Caco-2 (cell line): ENCODE results near the gene SP6. TPM values are rescaled to one million over a fixed set of nuclear protein-coding genes. Genes with fewer than 3 reads are reported as not detected.

ENCODE experiments used
- BruUV-seq: library from RNA; stranded (reverse); fragments of 400-500 nt; replicated peaks from 2 replicates; lab custom pipeline; 2021; lab: Mats Ljungman, UMichigan
- CTCF ChIA-PET: fragments of 300-600 bp; sonication (Branson Sonifier 250); formaldehyde crosslinking; loops from one replicate; lab custom pipeline; 2022; ENCODE audit warnings: antibody characterized with exemption; lab: Charles Lee
- POLR2A ChIA-PET: fragments of 300-600 bp; sonication (Branson Sonifier 250); formaldehyde crosslinking; loops from one replicate; lab custom pipeline; 2022; ENCODE audit warnings: antibody characterized with exemption; lab: Charles Lee
- DNase-seq, 2 experiments: peaks; one replicate each; pipeline versions ENCODE4 v3.0.0 to v3.0.0-alpha.2; 2020 to 2022
- H3K27me3 ChIP-seq: replicated peaks from 2 replicates; pipeline ENCODE4 v1.6.0; 2011; ENCODE audit warnings: low read length; ENCODE audit not compliant: control insufficient read depth, insufficient read depth
- H3K36me3 ChIP-seq: 2 replicates; pipeline ENCODE4 v1.5.1; 2011; ENCODE audit warnings: low read length; ENCODE audit not compliant: control insufficient read depth, insufficient read depth
- H3K4me1 ChIP-seq: fragments of 250-450 bp; sonication (Bioruptor Pico); 2 replicates; pipeline ENCODE4 v1.5.1; 2020; ENCODE audit warnings: mild to moderate bottlenecking
- H3K4me3 ChIP-seq: 2 replicates; pipeline ENCODE4 v1.5.1; 2011; ENCODE audit warnings: low read depth, mild to moderate bottlenecking, control low read depth, low read length
- H3K9me3 ChIP-seq: fragments of 250-450 bp; sonication (Bioruptor Pico); 2 replicates; pipeline ENCODE4 v1.5.1; 2020; ENCODE audit warnings: mild to moderate bottlenecking, moderate library complexity
- H3K27ac Mint-ChIP-seq: one replicate; pipeline ENCODE4 v1.8.0; 2022; ENCODE audit warnings: mixed read lengths; ENCODE audit not compliant: unreplicated experiment
- H3K27me3 Mint-ChIP-seq: one replicate; pipeline ENCODE4 v1.8.0; 2022; ENCODE audit warnings: mixed read lengths; ENCODE audit not compliant: insufficient read depth, unreplicated experiment
- H3K36me3 Mint-ChIP-seq: one replicate; pipeline ENCODE4 v1.8.0; 2022; ENCODE audit warnings: mild to moderate bottlenecking, mixed read lengths; ENCODE audit not compliant: insufficient read depth, unreplicated experiment
- H3K4me1 Mint-ChIP-seq: one replicate; pipeline ENCODE4 v1.8.0; 2022; ENCODE audit warnings: low read depth, mixed read lengths; ENCODE audit not compliant: unreplicated experiment
- H3K4me3 Mint-ChIP-seq: one replicate; pipeline ENCODE4 v1.8.0; 2022; ENCODE audit warnings: mild to moderate bottlenecking, moderate library complexity, mixed read lengths; ENCODE audit not compliant: unreplicated experiment
- H3K9me3 Mint-ChIP-seq: one replicate; pipeline ENCODE4 v1.8.0; 2022; ENCODE audit warnings: mixed read lengths; ENCODE audit not compliant: unreplicated experiment
- CTCF ChIP-seq, 2 experiments: fragments of 200-600 bp in 1 of 2; IDR thresholded peaks; 1 replicate in 1 of 2; 2 replicates in 1 of 2; pipeline versions ENCODE4 v1.5.1 to v1.8.0; 2011 to 2022; ENCODE audit warnings: antibody characterized with exemption in 1 of 2, control low read depth in 1 of 2, inconsistent platforms in 1 of 2, low read depth in 1 of 2, low read length in 1 of 2, mild to moderate bottlenecking in 1 of 2, moderate library complexity in 1 of 2; ENCODE audit not compliant: insufficient read depth in 1 of 2, severe bottlenecking in 1 of 2, unreplicated experiment in 1 of 2
- intact Hi-C: fragments of 100-400 bp; cut with micrococcal nuclease; formaldehyde crosslinking; loops from one replicate; pipeline ENCODE4 v1.10.0; 2022; ENCODE audit not compliant: unreplicated experiment
- total RNA-seq: library from RNA; stranded (reverse); gene quantifications from 2 replicates; pipeline ENCODE4 v1.2.3, GENCODE V29; 2022

The SP6 gene
- total RNA-seq, 1 experiment from 2014 or later: 25.0 TPM

DNA sequence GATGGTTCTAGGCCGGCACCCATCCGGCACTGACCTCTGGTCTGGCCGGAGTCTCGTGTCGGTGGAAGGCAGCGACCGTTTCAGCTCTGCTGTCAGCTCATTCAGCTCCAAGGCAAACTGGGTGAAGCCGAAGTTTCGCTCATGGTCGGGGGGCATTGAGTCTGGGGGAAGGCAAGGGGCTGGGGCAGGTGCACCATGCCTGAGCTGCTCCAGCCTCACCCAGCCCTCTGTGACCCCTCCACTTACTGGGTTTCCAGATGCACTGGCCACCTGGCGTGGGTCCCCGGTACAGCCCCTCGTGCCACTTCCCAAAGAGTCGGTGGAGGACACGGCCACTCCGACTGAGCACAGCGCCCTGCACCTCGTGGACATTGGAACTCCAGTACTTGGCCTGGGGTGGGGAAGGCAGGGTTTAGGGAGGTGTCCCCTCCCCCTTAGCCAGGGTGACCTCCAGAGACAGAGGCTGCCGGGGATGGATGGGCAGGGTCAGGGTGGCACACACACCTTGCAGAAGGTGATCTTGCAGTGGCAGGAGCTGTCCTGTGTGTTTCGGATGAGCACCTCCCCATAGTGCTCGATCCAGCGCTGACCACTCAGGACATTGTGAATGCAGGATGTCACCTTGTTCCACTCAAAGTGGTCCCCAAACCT lies 42.0 kb downstream of the SP6 start:
- Mint-ChIP-seq H3K36me3 (peaks cover 36% of the 10 kb centered on the region), H3K9me3 (no peaks in the 10 kb centered on the region), H3K4me1 (peaks cover 36% of the 10 kb centered on the region), H3K27me3 (no peaks in the 10 kb centered on the region), H3K27ac (peak overlapping the region; percentile 93), H3K4me3 (no peak overlapping the region)
- POLR2A ChIA-PET: no interaction called here
- H3K36me3 ChIP-seq: peaks cover 12% of the 10 kb centered on the region; the same call in 1 of the 2 replicates
- intact Hi-C loops: no loop called here
- DNase-seq: peak in 1 of 2 experiments; percentile 51
- no peak for TF ChIP-seq CTCF (IDR thresholded peaks at IDR 0.05; ENCODE audit: insufficient read depth in 1 of 2, low read depth in 1 of 2, low read length in 1 of 2, severe bottlenecking in 1 of 2, unreplicated experiment in 1 of 2)
- no peak overlapping the region for H3K4me3 ChIP-seq
- CTCF ChIA-PET: interaction anchor here (0.6 to 1.0 kb wide), 2 partner anchors 33 to 86 kb away, joined by 4 to 8 read pairs; no protein-coding TSS in a partner anchor
- no peaks in the 10 kb centered on the region for H3K9me3 ChIP-seq
- peaks cover 36% of the 10 kb centered on the region for H3K4me1 ChIP-seq
- BruUV-seq: no TSS peak
- no peaks in the 10 kb centered on the region for H3K27me3 ChIP-seq

DNA sequence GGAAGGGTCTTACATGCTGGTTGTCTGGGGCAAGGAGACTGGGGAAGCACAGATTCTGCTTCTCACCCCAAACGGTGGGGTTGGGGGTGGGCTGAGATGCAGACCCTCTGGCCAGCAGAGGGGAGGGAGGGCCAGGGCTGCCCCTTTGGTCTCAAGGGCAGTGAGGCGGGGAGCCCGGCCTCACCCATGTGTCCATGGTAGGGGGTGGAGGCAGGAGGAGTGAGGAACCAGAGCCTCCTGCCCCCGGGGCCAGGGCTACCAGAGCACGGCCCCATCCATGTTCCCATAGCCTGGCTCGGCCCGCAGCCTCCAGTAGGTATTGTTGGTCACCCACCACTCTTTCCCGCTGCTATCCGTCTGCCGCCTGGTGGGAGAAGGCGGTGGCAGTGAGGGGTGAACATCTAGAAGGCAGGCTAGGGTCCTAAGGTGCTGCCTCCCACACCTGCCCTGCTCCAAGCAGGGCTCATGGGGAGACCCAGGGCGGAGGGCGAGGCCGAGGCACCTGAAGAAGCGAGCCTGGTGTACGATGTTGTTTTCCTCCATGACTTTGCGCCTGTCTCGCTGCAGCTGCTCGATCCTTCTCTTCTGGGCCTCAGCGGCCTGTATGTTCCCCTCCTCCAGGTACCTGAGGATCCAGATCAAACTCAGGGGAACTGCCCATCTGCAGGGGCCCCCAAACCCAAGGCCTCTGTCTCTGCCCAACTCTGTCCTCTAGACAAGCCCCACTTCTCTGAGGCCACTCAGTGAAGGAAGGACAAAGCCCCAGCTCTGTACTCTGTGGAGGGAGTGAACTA lies 42.7 kb downstream of the SP6 start:
- peak overlapping the region; percentile 93 for H3K27ac Mint-ChIP-seq
- DNase-seq: no peak

More for the DNA sequence above, 42.7 kb downstream of the SP6 start:
- POLR2A ChIA-PET: no interaction called here
- Histone ChIP-seq H3K4me3 (no peak overlapping the region), H3K36me3 (peaks cover 12% of the 10 kb centered on the region; the same call in 1 of the 2 replicates), H3K4me1 (peaks cover 36% of the 10 kb centered on the region), H3K27me3 (no peaks in the 10 kb centered on the region), H3K9me3 (no peaks in the 10 kb centered on the region)
- no peaks in the 10 kb centered on the region for H3K9me3 Mint-ChIP-seq
- peak overlapping the region; percentile 22 for H3K4me3 Mint-ChIP-seq
- TF ChIP-seq CTCF (IDR thresholded peaks at IDR 0.05; ENCODE audit: insufficient read depth in 1 of 2, low read depth in 1 of 2, low read length in 1 of 2, severe bottlenecking in 1 of 2, unreplicated experiment in 1 of 2): no peak
- no peaks in the 10 kb centered on the region for H3K27me3 Mint-ChIP-seq
- intact Hi-C loops: no loop called here
- peaks cover 36% of the 10 kb centered on the region for H3K36me3 Mint-ChIP-seq
- H3K4me1 Mint-ChIP-seq: peaks cover 36% of the 10 kb centered on the region
- BruUV-seq: no TSS peak
- CTCF ChIA-PET: interaction anchor here (0.6 to 1.0 kb wide), 2 partner anchors 32 to 87 kb away, joined by 4 to 8 read pairs; no protein-coding TSS in a partner anchor
